Neural cell (in vitro differentiated cells): Measurements from ENCODE around the gene RELN. TPM values are rescaled to one million over a fixed set of nuclear protein-coding genes. Genes with fewer than 3 reads are reported as not detected.

Experiments
- H2AFZ ChIP-seq: fragments of 200-600, 300-800 bp; sonication (generic), shearing (Covaris generic); 2 replicates; pipeline ENCODE4 v1.6.0; 2014; ENCODE audit warnings: low read depth, mild to moderate bottlenecking, antibody characterized with exemption, low read length, moderate library complexity
- H3F3A ChIP-seq: fragments of 200-600 bp; shearing (Covaris generic); 2 replicates; pipeline ENCODE4 v1.6.1; 2016; ENCODE audit warnings: mild to moderate bottlenecking, moderate library complexity, mixed read lengths, antibody characterized with exemption, low read length; ENCODE audit not compliant: insufficient read depth, poor library complexity, severe bottlenecking
- H3K27ac ChIP-seq: fragments of 200-600, 300-800 bp; sonication (generic), shearing (Covaris generic); 2 replicates; pipeline ENCODE4 v1.5.1; 2014; ENCODE audit warnings: mild to moderate bottlenecking, low read length, moderate library complexity
- H3K27me3 ChIP-seq: fragments of 300-800, 200-600 bp; sonication (generic), shearing (Covaris generic); 2 replicates; pipeline ENCODE4 v1.6.0; 2014; ENCODE audit warnings: mild to moderate bottlenecking, low read depth, low read length, moderate library complexity; ENCODE audit not compliant: insufficient read depth
- H3K36me3 ChIP-seq: fragments of 300-800, 200-600 bp; sonication (generic), shearing (Covaris generic); 2 replicates; pipeline ENCODE4 v1.5.1; 2014; ENCODE audit warnings: mild to moderate bottlenecking, antibody characterized with exemption, low read length, moderate library complexity; ENCODE audit not compliant: insufficient read depth
- H3K4me2 ChIP-seq: fragments of 300-800, 200-600 bp; sonication (generic), shearing (Covaris generic); 2 replicates; pipeline ENCODE4 v1.6.0; 2014; ENCODE audit warnings: mild to moderate bottlenecking, low read length
- H3K4me3 ChIP-seq: fragments of 300-800, 200-600 bp; sonication (generic), shearing (Covaris generic); 2 replicates; pipeline ENCODE4 v1.5.1; 2014; ENCODE audit warnings: mild to moderate bottlenecking, low read length, moderate library complexity
- H3K79me2 ChIP-seq: fragments of 200-600 bp; shearing (Covaris generic); replicated peaks from 2 replicates; pipeline ENCODE4 v1.6.0; 2014; ENCODE audit warnings: mild to moderate bottlenecking, low read length, moderate library complexity; ENCODE audit not compliant: insufficient read depth
- H3K9ac ChIP-seq: fragments of 300-800, 200-600 bp; sonication (generic), shearing (Covaris generic); 2 replicates; pipeline ENCODE4 v1.6.1; 2016; ENCODE audit warnings: mild to moderate bottlenecking, low read length, mixed read lengths
- H3K9me2 ChIP-seq: fragments of 200-600 bp; shearing (Covaris generic); 2 replicates; pipeline ENCODE4 v1.6.1; 2016; ENCODE audit warnings: mild to moderate bottlenecking, low read length, mixed read lengths; ENCODE audit not compliant: insufficient read depth
- H3K9me3 ChIP-seq: fragments of 200-600, 300-800 bp; sonication (generic), shearing (Covaris generic); 2 replicates; pipeline ENCODE4 v1.6.1; 2016; ENCODE audit warnings: mild to moderate bottlenecking, mixed run types, low read length, moderate library complexity, mixed read lengths
- H4K20me1 ChIP-seq: fragments of 200-600 bp; shearing (Covaris generic); 2 replicates; pipeline ENCODE4 v1.6.1; 2016; ENCODE audit warnings: mild to moderate bottlenecking, mixed run types; ENCODE audit not compliant: insufficient read depth
- EP300 ChIP-seq: fragments of 450-650 bp; conservative IDR thresholded peaks from 2 replicates; pipeline ENCODE4 v1.6.1; 2014; ENCODE audit warnings: antibody characterized with exemption, mild to moderate bottlenecking, moderate library complexity; ENCODE audit not compliant: poor library complexity, severe bottlenecking
- EZH2 ChIP-seq: fragments of 200-600, 300-800 bp; shearing (Covaris generic), sonication (generic); IDR thresholded peaks from 2 replicates; pipeline ENCODE4 v1.6.1; 2014; ENCODE audit warnings: antibody characterized with exemption, low read length, borderline replicate concordance, mild to moderate bottlenecking; ENCODE audit not compliant: insufficient read depth, poor library complexity, severe bottlenecking
- MXI1 ChIP-seq: fragments of 450-650 bp; conservative IDR thresholded peaks from 2 replicates; pipeline ENCODE4 v1.6.1; 2014; ENCODE audit warnings: antibody characterized with exemption, mild to moderate bottlenecking; ENCODE audit not compliant: poor library complexity, severe bottlenecking
- POLR2AphosphoS5 ChIP-seq: IDR thresholded peaks from 2 replicates; pipeline ENCODE4 v1.6.1; 2012
- RAD21 ChIP-seq: fragments of 450-650 bp; conservative IDR thresholded peaks from 2 replicates; pipeline ENCODE4 v1.6.1; 2014; ENCODE audit warnings: antibody characterized with exemption, mild to moderate bottlenecking, moderate library complexity
- SMC3 ChIP-seq: fragments of 450-650 bp; conservative IDR thresholded peaks from 2 replicates; pipeline ENCODE4 v1.6.1; 2014; ENCODE audit warnings: antibody characterized with exemption, mild to moderate bottlenecking, moderate library complexity; ENCODE audit not compliant: poor library complexity
- TAF1 ChIP-seq: IDR thresholded peaks from 2 replicates; pipeline ENCODE4 v1.6.1; 2012; ENCODE audit warnings: low read depth
- polyA plus RNA-seq: library from polyadenylated mRNA; depleted of rRNA; stranded (reverse); fragments of >200 nt; gene quantifications from 2 replicates; pipeline ENCODE4 v1.2.3, GENCODE V29; 2014
- TF ChIP-seq, protein P1 (sequence below): IDR thresholded peaks from 2 replicates; pipeline ENCODE4 v1.6.1; 2012; ENCODE audit warnings: borderline replicate concordance
- TF ChIP-seq, protein P2 (sequence below): fragments of 450-650 bp; IDR thresholded peaks from 2 replicates; pipeline ENCODE4 v1.5.1; 2014; ENCODE audit warnings: antibody characterized with exemption, mild to moderate bottlenecking, moderate library complexity; ENCODE audit not compliant: poor library complexity, severe bottlenecking

RELN gene
- polyA plus RNA-seq, 1 donor from 2014 or later, result 178 TPM

DNA sequence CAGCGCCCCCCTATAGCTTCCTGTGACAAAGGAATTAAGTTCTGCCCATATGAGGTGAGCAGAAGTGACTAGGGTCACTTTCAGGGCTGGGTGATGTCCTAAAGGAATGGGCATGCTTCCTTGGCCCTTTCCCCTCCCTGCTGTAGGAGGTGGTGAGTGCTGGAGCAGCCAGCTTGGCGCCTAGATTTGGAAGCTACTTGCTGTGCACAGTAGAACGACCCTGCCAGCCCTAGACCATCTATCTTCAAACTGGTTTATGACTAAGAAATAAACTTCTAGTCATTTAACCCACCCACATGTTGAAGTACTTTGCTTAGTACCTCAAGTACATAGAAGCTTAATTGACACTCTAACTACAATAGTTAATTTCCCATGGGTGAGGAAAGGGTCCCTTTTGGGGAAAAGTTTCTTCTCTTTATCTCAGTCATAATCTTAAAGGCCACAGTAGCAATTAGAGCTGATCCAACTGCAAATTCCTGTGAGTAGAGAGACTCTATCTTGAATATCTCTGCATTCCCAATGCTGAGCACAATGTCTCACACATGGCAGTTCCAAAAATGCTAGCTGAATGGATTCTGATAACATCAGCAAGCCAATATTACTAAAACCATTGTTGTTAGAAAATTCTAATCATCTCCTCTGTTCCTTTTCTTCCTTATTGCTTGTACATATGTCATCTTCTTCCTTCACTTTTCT lies 227.2 kb downstream of the RELN start:
- no peaks in the 10 kb centered on the region for H4K20me1 ChIP-seq
- no peaks in the 10 kb centered on the region for H3K9me2 ChIP-seq
- no peak overlapping the region for H3K4me3 ChIP-seq
- H2AFZ ChIP-seq, result no peak overlapping the region
- TF ChIP-seq EP300 (no peak), POLR2AphosphoS5 (no peak)
- H3K9ac ChIP-seq, result no peak overlapping the region
- no peaks in the 10 kb centered on the region for H3K9me3 ChIP-seq
- no peak overlapping the region for H3K4me2 ChIP-seq
- no peaks in the 10 kb centered on the region for H3K36me3 ChIP-seq
- H3K27me3 ChIP-seq, result no peaks in the 10 kb centered on the region
- H3K27ac ChIP-seq, result no peak overlapping the region
- no peaks in the 10 kb centered on the region for H3K79me2 ChIP-seq
- no peaks in the 10 kb centered on the region for H3F3A ChIP-seq

DNA sequence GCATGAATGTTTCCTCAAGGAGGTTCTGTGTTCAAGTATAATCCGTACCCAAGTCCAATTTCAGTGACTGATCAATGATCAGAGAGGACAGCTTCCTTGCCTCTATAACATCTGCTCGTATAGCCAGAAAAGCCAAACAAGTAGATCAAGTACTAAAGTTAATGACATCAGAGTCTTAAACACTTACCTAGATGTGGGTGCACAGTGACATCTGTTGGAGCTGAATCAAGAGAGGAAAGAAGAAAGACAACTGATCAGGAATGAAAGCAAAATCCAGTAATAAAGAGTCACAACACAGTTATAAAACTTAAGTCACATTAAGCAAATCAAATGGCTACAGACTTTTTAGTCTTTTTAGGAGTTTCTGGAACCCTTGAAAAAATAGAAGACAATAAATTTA lies 236.5 kb downstream of the RELN start:
- no peaks in the 10 kb centered on the region for H3K27me3 ChIP-seq
- no peaks in the 10 kb centered on the region for H3K9me3 ChIP-seq
- H4K20me1 ChIP-seq, result no peaks in the 10 kb centered on the region
- no peak overlapping the region for H3K4me2 ChIP-seq
- no peak overlapping the region for H3K27ac ChIP-seq
- H3K9ac ChIP-seq, result no peak overlapping the region
- no peaks in the 10 kb centered on the region for H3K79me2 ChIP-seq
- TF ChIP-seq TAF1 (no peak), SMC3 (no peak), EZH2 (no peak), MXI1 (no peak), RAD21 (peak; percentile 11), POLR2AphosphoS5 (no peak), EP300 (no peak)
- TF ChIP-seq, protein P1, sequence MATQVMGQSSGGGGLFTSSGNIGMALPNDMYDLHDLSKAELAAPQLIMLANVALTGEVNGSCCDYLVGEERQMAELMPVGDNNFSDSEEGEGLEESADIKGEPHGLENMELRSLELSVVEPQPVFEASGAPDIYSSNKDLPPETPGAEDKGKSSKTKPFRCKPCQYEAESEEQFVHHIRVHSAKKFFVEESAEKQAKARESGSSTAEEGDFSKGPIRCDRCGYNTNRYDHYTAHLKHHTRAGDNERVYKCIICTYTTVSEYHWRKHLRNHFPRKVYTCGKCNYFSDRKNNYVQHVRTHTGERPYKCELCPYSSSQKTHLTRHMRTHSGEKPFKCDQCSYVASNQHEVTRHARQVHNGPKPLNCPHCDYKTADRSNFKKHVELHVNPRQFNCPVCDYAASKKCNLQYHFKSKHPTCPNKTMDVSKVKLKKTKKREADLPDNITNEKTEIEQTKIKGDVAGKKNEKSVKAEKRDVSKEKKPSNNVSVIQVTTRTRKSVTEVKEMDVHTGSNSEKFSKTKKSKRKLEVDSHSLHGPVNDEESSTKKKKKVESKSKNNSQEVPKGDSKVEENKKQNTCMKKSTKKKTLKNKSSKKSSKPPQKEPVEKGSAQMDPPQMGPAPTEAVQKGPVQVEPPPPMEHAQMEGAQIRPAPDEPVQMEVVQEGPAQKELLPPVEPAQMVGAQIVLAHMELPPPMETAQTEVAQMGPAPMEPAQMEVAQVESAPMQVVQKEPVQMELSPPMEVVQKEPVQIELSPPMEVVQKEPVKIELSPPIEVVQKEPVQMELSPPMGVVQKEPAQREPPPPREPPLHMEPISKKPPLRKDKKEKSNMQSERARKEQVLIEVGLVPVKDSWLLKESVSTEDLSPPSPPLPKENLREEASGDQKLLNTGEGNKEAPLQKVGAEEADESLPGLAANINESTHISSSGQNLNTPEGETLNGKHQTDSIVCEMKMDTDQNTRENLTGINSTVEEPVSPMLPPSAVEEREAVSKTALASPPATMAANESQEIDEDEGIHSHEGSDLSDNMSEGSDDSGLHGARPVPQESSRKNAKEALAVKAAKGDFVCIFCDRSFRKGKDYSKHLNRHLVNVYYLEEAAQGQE, result no peak
- H2AFZ ChIP-seq, result no peak overlapping the region
- H3K9me2 ChIP-seq, result no peaks in the 10 kb centered on the region
- no peak overlapping the region for H3K4me3 ChIP-seq
- no peaks in the 10 kb centered on the region for H3F3A ChIP-seq
- no peaks in the 10 kb centered on the region for H3K36me3 ChIP-seq

DNA sequence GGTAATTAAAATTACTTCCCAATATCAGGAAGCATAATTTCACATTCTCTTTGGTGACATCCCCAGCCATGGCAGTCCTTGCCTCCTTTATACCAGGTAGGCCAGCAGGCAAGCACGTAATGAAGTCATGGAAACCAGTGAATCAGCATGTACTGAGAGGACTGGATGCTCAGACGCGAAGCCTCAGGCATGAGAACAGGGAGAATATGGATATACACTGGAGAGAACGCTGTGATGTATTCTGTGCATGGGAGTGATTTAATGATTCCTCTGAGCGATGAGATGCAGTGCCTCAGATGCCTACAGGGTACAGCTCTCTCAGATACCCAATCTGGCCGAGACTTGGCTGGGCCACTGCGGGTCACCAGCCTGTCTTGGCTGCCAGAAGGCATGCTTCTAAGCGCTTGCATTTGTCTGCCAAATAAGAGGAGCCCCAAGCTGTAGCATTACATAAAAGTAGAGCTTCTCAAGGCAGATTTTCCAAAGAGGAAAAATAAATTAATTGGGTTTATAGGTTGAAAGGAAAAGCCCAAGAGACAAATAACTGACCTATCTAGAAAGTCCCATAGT lies 238.1 kb downstream of the RELN start:
- Histone ChIP-seq H3K27me3 (no peaks in the 10 kb centered on the region), H3K27ac (no peak overlapping the region), H2AFZ (no peak overlapping the region), H3F3A (no peaks in the 10 kb centered on the region), H3K79me2 (no peaks in the 10 kb centered on the region), H4K20me1 (no peaks in the 10 kb centered on the region), H3K9me2 (no peaks in the 10 kb centered on the region), H3K36me3 (no peaks in the 10 kb centered on the region), H3K9me3 (no peaks in the 10 kb centered on the region), H3K9ac (no peak overlapping the region), H3K4me3 (no peak overlapping the region), H3K4me2 (no peak overlapping the region)
- TF ChIP-seq POLR2AphosphoS5, result no peak
- no peak for TF ChIP-seq SMC3
- TF ChIP-seq EZH2, result no peak
- no peak for TF ChIP-seq MXI1
- TF ChIP-seq TAF1, result no peak
- TF ChIP-seq RAD21, result no peak
- TF ChIP-seq, protein P1, result no peak
- no peak for TF ChIP-seq EP300
- TF ChIP-seq, protein P2, sequence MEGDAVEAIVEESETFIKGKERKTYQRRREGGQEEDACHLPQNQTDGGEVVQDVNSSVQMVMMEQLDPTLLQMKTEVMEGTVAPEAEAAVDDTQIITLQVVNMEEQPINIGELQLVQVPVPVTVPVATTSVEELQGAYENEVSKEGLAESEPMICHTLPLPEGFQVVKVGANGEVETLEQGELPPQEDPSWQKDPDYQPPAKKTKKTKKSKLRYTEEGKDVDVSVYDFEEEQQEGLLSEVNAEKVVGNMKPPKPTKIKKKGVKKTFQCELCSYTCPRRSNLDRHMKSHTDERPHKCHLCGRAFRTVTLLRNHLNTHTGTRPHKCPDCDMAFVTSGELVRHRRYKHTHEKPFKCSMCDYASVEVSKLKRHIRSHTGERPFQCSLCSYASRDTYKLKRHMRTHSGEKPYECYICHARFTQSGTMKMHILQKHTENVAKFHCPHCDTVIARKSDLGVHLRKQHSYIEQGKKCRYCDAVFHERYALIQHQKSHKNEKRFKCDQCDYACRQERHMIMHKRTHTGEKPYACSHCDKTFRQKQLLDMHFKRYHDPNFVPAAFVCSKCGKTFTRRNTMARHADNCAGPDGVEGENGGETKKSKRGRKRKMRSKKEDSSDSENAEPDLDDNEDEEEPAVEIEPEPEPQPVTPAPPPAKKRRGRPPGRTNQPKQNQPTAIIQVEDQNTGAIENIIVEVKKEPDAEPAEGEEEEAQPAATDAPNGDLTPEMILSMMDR, result no peak
